Measurements from ENCODE around the gene RNF183.
"Not testable (repeated sequence)": the region's sequence is repeated elsewhere in the genome, so short reads cannot be mapped to it uniquely, and the experiment has no call there.

RNF183 gene

DNA sequence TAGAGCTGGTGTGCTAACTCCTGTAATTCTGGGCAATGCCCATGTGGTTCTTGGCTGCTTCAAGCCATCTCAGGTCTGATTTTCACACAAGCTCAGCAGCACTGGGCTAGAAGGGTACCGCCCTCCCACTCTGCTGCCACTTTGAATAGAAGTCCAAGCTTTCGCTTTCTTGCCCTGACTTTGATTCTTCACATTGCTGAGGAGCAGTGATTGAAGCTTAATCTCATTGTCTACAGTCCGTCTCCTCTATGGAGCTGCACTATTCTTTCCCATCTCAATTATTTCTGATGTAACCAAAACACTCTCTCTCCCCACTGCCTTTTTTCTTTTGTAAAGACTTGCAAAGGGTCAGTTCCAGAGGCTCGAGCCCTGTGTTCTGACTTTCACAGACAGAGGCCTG lies 12.9 kb upstream of the RNF183 start:
- DNase-seq = no peak

GRCh38 chr9:113315231-113315630 lies 12.1 kb upstream of the RNF183 start:
- DNase-seq = peak in 3 of 4 experiments; percentile 8 to 36 (median 19)

DNA sequence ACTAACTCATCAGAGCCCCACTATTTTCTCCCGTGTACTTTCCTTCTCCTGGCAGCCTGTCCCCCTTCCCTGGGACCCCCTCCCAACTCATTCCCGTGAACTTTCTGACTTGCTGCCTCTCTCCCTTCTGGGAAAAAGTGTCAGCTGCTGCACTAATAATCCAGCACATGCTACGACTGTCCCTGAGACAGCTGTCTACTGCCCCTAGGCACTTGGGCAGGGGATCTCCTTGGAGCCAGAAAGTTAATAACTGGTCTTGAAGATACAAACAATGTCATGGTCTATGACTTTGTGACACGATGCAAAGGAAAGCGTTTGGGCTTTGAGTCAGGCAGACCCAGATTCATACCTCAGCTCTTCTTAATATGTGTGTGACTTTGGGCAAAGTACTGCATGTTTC lies 10.1 kb upstream of the RNF183 start:
- DNase-seq = no peak

DNA sequence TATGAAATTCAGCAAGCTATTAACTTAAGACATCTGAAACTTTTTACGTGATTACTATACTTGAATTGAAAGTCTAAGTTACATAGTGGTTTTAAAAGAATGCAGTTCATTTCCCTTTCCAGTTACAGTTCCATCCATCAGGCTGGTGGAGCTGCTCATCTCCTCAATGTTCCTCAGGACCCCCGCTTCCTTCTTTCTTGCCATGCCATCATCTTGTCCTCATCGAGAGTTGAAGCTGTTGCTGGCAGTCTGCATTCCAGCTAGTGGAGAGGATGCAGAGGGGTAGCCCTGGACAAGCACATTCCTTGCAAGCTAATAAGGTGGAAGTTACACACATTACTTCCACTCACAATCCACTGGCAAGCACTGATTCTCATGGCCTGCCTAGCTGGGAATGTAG lies 8.8 kb upstream of the RNF183 start:
- no peak for DNase-seq

GRCh38 chr9:113310538-113310937 lies 7.4 kb upstream of the RNF183 start:
- DNase-seq = no peak

GRCh38 chr9:113309204-113309813 lies 6.1 kb upstream of the RNF183 start:
- peak; percentile 35 to 72 (median 64) for DNase-seq

- DNase-seq = no peak
These were observed 4.3 kb upstream of the RNF183 start for GRCh38 chr9:113307396-113307975.

DNA sequence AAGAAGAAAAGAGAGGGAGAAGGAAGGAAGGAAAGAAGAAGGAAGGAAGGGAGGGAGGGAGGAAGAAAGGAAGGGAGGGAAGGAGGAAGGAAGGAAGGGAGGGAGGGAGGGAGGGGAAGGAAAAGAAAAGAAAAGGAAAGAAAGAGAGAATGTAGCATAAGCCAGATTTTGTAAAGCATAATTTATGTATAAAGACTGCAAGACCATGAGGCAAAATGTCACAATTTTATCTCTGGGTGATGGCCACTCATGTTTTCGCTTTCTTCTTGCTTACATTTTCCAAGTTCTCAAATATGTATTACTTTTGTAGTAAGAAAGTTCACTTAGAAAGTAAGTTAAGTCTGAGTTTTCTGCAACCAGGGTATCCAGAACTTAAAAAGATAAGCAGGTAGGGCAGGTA lies 3.4 kb upstream of the RNF183 start:
- no peak for DNase-seq

- DNase-seq = no peak
These were observed 1.6 kb downstream of the RNF183 start for GRCh38 chr9:113301548-113301947.

DNA sequence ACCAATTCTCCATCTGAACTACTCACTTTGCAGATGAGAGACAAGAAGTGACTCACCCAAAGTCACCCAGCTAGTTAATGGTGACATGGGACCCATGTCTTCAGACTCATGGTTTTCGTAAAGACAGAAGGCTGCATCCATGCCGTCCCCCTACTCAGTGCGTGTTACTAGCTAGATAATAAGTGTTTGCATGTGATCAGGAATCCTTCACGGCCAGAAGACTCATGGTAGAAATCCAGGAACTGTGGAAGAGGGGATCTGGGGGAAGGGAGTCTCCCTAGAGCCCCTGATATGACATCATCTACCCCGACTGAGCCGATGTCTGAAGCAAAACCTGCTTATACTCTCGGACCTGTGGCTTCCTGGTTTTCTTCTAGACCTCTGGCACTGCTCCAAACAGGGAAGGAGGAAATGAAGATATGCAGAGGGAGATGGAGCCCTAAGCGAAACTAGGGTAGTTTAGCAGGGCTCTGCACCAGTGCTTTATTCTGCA lies 3.3 kb downstream of the RNF183 start:
- DNase-seq = peak; percentile 65 to 90 (median 79)

- DNase-seq = no peak
These were observed 4.0 kb downstream of the RNF183 start for GRCh38 chr9:113298924-113299770.

DNA sequence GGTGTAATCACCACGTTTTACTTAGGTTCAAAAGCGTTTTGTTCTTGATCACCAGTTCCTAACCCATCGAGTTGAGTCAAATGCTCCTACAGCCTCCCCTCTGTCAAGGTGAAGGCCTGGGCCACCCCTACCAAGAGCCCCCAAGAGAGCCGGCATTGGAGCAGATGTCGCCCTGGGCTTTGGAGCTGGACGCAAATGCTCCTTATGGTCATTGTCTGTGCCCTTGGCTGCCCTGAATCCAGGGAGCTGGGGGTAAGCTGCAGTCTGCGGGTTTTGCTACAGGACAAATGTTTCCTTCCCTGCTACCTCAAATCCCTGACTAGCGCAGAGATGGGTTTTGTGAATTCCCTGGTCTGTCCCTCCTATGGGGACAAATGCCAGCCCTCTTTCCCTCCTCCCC lies 4.9 kb downstream of the RNF183 start:
- DNase-seq = no peak

- no peak for DNase-seq
These were observed 6.2 kb downstream of the RNF183 start for GRCh38 chr9:113296796-113297558.

DNA sequence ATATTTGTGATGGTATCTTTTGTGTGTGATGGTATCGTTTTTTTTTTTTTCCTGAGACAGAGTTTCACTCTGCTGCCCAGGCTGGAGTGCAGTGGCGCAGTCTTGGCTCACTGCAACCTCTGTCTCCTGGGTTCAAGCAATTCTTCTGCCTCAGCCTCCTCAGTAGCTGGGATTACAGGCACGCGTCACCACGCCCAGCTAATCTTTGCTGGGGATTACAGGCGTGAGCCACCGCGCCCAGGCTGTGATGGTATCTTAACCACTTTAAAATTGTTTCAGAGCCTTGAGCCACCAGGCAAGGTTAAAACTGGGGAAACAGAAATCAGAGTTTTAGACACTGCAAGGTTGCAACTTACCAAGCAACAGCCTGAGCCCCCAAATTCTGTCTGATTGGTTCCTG lies 6.9 kb downstream of the RNF183 start:
- DNase-seq = not testable (repeated sequence)

DNA sequence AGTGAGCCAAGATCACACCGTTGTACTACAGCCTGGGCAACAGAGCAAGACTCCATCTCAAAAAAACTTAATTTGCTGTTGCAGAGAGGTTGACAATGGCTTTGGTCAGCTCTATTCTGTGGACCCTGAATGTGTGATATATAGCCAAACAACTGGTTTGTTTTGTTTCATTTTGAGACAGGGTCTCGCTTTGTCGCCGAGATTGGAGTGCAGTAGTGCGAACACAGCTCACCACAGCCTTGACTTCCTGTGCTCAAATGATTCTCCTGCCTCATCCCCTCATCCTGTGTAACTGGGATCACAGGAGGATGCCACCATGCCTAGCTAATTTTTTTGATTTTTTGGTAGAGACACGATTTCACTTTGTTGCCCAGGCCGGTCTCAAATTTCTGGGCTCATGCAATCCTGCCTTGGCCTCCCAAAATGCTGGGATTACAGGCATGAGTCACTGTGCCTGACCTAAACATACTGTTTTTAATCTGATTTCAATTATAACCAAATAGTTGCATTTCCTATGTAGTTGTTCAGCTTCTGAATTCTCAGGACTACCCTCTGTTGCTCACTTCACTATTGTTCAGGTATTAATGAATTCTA lies 9.8 kb downstream of the RNF183 start:
- no peak for DNase-seq

- no peak for DNase-seq
These were observed 13.0 kb downstream of the RNF183 start for GRCh38 chr9:113290052-113290607.

DNA sequence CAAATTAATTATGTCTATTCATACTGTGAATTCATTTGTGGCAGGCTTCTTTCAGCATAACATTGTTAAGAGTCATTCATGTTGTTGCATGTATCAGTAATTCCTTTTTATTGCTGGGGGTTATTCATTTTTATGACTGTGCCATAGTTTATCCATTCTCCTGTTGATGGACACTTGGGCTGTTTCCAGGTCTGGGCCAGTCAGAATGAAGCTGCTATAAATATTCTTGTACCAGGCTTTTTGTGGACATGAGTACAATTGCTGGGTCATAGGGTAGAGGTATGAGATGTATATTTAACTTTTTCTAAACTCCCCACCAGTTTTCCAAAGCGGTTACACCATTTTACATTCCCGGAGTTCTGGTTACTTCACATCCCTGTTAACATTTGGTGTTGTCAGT lies 14.1 kb downstream of the RNF183 start:
- DNase-seq = no peak

DNA sequence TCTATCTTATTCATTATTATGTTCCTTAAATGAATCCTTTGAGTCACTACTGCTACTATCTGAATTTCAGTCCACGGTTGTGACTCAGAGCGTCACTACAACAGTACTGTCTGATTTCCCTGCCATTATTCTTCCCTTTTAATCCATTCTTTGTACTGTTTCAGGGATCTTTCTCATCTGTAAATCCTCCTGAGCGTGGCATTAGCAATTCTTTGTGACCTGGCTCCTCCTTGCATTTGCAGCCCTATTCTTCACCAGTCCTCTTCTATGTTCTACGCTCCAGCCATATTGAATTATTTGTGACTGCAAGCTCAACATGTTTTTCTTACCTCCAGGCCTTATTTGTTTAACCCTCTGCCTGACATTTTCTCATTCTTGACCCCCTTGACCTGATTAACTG lies 21.8 kb downstream of the RNF183 start:
- no peak for DNase-seq

GRCh38 chr9:113278840-113279239 lies 24.3 kb downstream of the RNF183 start:
- DNase-seq = no peak

DNA sequence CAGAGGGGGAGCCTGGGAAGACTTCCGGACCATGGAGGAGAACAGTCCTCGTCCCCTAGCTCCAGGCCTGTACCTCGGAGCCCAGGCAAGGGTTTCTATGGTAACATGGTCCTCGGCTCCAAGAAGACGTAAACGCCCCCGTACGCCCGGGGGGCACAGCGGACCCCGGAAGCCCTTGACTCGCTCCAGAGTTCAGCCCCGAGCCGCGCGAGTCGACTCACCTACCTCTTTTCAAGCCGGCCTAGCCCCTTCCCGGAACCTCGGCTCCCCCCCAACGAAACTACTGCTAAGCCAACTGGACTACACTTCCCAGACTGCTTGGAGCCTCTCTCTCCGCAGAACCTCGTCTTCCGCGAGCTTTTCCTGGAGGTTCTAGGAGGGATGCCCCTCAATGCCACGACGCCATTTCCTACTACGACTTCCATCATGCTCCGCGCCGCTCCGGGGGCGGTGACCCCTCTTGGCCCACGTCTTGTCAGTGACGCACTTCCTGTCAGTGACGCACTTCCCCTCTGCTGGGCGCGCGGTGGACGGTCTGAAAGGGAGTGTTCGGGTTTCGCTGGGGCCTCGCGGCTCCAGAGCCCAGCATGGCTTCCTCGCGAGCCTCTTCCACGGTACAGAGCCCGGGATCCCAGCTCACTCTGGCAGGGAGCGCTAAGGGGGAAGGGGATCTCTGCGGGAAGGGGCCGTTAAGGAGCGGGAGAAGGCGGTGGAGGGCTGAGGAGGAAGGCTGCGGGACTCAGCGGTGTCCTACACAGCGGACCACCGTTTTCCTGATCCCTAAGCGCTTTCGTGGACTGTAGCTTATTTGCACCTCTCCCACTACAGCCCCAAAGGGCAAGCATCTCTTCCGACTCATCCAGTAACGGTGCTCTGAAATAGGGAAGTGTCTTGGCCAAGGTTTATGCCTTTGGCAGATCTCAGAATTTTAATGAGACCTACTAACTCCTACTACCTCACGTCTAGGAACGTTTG lies 27.7 kb downstream of the RNF183 start, which contains the start of the genes CDC26 and PRPF4:
Gene CDC26, minus strand, starts transcription at position 416 of the 975 bp plus-strand sequence. CDS start 3,065 bp downstream, outside the sequence.
Gene PRPF4, plus strand, starts transcription at position 502 of the 975 bp plus-strand sequence. Its CDS starts 86 bp downstream, at position 588.
- DNase-seq = peak; percentile 98 to 99 (median 98)

Measured in suppressor macrophage (primary cell).